Uterus (tissue), 2 donors: ENCODE data around the gene TMEM80.

Source experiments
- POLR2A ChIP-seq, 2 donors: fragments of 450-650 bp; IDR thresholded peaks; one replicate each; pipeline ENCODE4 v1.6.1; 2016; ENCODE audit warnings: antibody characterized with exemption in 2 of 2, mild to moderate bottlenecking in 1 of 2, moderate library complexity in 1 of 2
- TF ChIP-seq, protein P1 (sequence below), 4 experiments: fragments of 200-600 bp in 2 of 4; fragments of 450-650 bp in 2 of 4; sonication (generic) in 2 of 4; IDR thresholded peaks; one replicate each; pipeline ENCODE4 v1.5.1; 2016 to 2019; ENCODE audit warnings: antibody characterized with exemption in 4 of 4, mild to moderate bottlenecking in 2 of 4, moderate library complexity in 1 of 4

DNA sequence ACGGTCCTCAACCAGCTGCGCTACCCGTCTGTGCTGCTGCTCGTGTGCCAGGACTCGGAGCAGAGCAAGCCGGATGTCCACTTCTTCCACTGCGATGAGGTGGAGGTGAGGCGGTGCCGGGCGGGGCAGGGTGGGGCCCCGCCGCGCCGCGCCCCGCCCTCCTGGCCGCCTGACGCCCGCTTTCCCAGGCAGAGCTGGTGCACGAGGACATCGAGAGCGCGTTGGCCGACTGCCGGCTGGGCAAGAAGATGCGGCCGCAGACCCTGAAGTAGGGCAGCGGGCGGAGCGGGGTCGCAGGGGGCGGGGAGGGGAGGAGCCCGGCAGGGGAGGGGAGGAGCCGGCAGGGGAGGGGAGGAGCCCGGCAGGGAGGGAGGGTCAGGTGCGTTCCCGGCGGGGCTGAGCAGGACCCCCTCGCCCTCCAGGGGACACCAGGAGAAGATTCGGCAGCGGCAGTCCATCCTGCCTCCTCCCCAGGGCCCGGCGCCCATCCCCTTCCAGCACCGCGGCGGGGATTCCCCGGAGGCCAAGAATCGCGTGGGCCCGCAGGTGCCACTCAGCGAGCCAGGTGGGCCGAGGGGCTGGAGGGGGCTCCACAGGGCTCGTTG lies 25.1 kb downstream of the TMEM80 start:
- TF ChIP-seq, protein P1, sequence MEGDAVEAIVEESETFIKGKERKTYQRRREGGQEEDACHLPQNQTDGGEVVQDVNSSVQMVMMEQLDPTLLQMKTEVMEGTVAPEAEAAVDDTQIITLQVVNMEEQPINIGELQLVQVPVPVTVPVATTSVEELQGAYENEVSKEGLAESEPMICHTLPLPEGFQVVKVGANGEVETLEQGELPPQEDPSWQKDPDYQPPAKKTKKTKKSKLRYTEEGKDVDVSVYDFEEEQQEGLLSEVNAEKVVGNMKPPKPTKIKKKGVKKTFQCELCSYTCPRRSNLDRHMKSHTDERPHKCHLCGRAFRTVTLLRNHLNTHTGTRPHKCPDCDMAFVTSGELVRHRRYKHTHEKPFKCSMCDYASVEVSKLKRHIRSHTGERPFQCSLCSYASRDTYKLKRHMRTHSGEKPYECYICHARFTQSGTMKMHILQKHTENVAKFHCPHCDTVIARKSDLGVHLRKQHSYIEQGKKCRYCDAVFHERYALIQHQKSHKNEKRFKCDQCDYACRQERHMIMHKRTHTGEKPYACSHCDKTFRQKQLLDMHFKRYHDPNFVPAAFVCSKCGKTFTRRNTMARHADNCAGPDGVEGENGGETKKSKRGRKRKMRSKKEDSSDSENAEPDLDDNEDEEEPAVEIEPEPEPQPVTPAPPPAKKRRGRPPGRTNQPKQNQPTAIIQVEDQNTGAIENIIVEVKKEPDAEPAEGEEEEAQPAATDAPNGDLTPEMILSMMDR (IDR thresholded peaks at IDR 0.05), result no peak
- no peak for TF ChIP-seq POLR2A (IDR thresholded peaks at IDR 0.05)
